Ishikawa (cell line): ENCODE results near the gene ANTXR1.

Experiments used
- CREB1 ChIP-seq: IDR thresholded peaks from 2 replicates; pipeline ENCODE4 v1.6.1; 2012; ENCODE audit warnings: low read depth
- EP300 ChIP-seq: IDR thresholded peaks from 2 replicates; pipeline ENCODE4 v1.6.1; 2012; ENCODE audit warnings: borderline replicate concordance
- FOXM1 ChIP-seq: IDR thresholded peaks from 2 replicates; pipeline ENCODE4 v1.6.1; 2012; ENCODE audit warnings: low read depth, borderline replicate concordance
- MAX ChIP-seq: IDR thresholded peaks from 2 replicates; pipeline ENCODE4 v1.6.1; 2012
- NFIC ChIP-seq: IDR thresholded peaks from 2 replicates; pipeline ENCODE4 v1.6.1; 2012
- RAD21 ChIP-seq: IDR thresholded peaks from 2 replicates; pipeline ENCODE4 v1.6.1; 2012; ENCODE audit warnings: low read depth
- REST ChIP-seq: IDR thresholded peaks from 2 replicates; pipeline ENCODE4 v1.6.1; 2012; ENCODE audit warnings: low read depth, mild to moderate bottlenecking
- TAF1 ChIP-seq: IDR thresholded peaks from 2 replicates; pipeline ENCODE4 v1.6.1; 2012; ENCODE audit warnings: low read depth, mild to moderate bottlenecking
- TCF12 ChIP-seq: IDR thresholded peaks from 2 replicates; pipeline ENCODE4 v1.6.1; 2012; ENCODE audit warnings: low read depth
- USF1 ChIP-seq: IDR thresholded peaks from 2 replicates; pipeline ENCODE4 v1.6.1; 2012
- YY1 ChIP-seq: IDR thresholded peaks from 2 replicates; pipeline ENCODE4 v1.6.1; 2012; ENCODE audit warnings: low read depth
- ZBTB7A ChIP-seq: IDR thresholded peaks from 2 replicates; pipeline ENCODE4 v1.6.1; 2012; ENCODE audit warnings: low read depth

GRCh38 chr2:69298862-69299261 lies 285.9 kb downstream of the ANTXR1 start:
- TF ChIP-seq EP300 (no peak), REST (no peak), TAF1 (no peak), RAD21 (no peak), CREB1 (no peak), NFIC (no peak), MAX (no peak), TCF12 (no peak), YY1 (no peak), USF1 (no peak), ZBTB7A (no peak), FOXM1 (no peak)
